GM12801 (cell line): ENCODE data around the gene PSMD8.

Experiments
- TF ChIP-seq, protein P1 (sequence below): IDR thresholded peaks from one replicate; pipeline ENCODE4 v1.5.1; 2011; ENCODE audit warnings: control low read depth; ENCODE audit not compliant: insufficient read length; ENCODE audit errors: extremely low read depth

The PSMD8 gene

DNA sequence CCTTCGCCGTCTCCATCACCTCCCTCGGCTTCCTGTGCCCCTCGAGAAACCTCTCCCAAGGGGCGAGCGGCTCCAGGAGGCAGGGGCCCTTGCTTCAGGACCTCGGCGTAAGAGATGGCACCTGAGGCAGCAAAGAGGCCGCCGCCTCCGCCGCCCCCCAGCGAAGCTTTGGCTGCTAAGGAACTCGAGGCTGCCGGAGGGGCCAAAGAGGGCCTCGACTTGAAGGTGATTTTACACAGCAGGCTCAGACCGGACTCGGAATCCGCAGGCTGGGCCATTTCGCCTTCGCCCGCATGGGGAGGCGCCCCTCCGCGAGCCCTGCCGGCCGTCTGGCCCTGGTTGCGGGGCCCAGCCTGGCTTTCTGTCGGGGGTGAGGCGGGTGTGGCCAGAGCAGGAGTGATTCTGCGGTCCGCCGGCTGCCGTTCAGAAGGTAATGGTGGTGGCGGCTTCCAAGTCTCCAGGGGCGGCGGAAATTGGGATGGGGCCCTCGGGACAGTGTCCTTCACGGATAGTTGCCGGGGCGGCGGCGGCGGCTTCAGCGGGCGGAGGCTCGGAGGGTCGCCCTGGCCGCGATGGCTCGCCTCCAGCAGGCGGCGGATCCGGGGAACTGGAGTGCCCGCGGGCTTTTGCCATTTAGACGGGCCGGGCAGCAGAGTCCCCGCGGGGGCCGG, 12.1 kb downstream of the PSMD8 start:
- TF ChIP-seq, protein P1, sequence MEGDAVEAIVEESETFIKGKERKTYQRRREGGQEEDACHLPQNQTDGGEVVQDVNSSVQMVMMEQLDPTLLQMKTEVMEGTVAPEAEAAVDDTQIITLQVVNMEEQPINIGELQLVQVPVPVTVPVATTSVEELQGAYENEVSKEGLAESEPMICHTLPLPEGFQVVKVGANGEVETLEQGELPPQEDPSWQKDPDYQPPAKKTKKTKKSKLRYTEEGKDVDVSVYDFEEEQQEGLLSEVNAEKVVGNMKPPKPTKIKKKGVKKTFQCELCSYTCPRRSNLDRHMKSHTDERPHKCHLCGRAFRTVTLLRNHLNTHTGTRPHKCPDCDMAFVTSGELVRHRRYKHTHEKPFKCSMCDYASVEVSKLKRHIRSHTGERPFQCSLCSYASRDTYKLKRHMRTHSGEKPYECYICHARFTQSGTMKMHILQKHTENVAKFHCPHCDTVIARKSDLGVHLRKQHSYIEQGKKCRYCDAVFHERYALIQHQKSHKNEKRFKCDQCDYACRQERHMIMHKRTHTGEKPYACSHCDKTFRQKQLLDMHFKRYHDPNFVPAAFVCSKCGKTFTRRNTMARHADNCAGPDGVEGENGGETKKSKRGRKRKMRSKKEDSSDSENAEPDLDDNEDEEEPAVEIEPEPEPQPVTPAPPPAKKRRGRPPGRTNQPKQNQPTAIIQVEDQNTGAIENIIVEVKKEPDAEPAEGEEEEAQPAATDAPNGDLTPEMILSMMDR, result no peak

DNA sequence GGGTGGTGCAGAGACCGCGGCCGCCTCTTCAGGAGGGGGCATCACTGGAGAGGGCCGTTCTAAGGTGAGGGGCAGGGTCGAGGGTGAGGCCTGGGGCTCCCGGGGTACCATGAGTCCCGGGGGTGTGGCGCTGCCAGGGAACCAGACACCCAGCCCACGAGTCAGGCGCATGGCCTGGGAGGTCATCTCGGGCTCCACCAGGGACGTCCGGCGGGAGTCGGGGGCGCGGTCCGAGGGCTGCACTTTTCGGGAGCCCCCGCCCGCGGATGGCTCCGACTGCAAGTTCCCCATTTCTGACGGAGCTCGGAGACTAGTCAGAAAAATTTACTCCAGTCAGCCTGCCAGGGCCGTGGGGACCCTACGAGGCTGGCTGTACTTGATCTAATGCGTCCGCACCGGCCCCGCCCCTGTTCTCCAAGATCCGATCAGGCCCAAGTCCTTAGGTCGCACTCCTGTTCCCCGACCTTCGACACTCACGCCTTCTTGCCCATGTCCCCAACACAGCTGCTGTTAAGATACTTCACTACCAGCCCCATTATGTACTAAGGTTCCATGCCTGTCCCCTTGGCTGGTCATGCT, 12.7 kb downstream of the PSMD8 start:
- TF ChIP-seq, protein P1, result no peak

DNA sequence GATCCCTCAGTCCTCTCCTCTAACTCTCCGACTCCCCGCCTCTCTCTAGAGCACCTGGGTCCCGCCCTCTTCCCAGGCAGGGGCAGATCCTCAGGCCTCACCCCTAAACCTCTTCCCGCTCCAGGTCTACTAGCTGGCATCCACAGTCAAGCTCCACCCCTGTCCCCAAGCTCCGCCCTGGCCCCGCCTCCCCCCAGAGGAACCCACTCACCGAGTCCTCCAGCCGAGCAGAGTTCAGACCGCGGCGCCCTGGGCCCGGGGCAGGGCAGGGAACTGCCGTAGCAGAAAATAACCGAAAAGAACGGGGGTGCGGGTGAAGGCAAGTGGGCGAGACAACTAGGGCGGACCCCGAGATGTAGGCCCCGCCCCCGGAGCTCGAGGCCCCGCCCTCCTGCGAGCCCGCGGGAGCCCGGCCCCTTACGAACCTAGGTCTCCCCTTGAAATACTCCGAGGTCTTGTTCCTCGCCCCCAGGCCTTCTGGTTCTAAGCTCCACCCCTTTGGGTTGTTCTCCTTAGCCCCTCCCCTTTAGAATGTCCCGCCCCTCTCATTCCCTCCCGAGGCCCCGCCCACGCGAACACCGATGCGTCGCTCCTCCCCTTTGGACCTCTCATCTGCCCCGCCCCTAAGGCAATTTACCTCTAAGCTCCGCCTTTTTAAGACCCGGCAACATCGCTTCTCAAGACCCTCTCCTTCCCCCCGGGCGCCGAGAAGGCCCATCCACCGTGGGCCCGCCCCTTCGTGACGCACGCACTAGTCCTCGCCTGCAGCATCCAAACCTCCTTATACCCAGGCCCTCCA, 13.4 kb downstream of the PSMD8 start, which contains the start of gene GGN:
Gene GGN (minus strand): TSS at position 485 of the 799 bp plus-strand sequence. CDS start 773 bp downstream, outside the sequence.
- TF ChIP-seq, protein P1, result no peak

DNA sequence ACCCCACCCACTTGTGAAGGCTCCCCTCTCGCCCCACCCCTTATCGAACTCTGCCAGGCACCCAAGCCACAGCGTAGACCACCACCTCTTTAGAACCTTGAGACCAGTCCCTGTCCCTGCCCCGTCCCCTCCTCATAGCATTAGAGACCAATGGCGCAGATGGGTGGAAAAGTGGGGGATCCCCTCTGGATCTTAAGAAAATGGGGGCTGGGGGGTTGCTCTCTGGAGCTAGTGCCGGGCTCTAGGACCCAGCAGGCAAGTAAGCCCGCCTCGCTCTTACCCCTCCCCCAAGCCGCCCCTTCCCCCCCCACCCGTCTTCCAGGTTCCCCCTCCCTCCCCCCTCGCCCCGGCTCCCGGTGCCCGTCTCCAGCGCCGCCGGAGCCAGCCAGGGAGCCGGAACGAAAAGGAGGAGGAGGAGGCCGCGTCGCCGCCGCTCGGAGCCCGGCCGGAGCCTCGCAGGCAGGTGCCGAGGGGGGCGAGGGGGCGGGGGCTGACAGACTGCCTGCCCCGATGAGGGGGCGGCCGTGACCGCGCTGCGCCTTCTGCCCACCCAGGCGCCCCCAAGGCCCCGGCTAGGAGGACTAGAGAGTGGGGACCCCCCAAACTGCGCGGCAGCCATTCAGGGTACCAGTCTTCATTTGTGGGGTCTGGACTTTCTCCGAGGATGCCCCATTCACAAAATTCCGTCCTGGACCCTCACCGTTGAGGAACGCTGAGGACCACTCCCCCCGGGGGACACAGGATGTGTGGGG, 14.2 kb downstream of the PSMD8 start, which contains the start of gene SPRED3:
Gene SPRED3 (plus strand): TSS at position 349 of the 752 bp plus-strand sequence. CDS start 1,606 bp downstream, outside the sequence.
- TF ChIP-seq, protein P1, result no peak

DNA sequence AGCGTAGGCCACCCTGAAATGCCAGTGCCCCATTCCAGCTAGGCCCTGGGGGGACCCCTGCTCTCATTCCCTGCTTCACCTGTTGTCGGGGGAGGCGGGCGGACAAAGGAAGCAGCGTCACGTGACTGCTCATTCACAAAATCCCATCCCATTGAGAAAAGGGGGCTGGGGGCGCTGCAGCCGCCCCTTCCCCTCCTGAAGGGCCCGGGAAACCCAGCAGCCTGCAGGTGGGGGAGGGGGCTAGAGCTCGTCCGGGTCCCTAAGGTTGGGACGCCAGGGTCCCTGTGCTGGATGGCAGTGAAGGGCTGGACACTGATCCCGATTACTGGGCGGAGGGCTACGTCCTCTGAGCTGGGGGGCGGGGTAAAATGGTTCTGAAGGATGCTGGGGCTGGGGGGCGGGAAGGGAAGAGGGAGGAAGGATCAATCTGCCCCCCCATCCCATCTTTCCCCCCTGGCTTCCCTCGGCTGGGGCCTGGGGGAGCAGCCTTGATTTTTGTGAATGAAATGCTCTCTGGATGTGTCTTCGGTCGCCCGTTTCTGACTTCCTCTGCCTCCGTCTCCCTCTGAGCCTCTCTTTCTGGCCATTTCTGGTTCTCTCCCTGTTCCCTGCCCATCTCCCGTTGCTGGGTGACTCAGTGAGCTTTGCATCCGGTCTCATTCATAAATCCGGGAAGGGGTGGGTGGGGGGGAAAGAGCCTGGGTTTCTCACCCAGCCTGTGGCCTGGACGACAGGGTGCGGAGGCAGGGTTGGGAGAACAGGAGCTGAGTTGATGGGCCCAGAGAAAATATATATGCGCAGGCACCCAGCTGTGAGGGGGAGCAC, 14.9 kb downstream of the PSMD8 start:
- TF ChIP-seq, protein P1, result no peak

DNA sequence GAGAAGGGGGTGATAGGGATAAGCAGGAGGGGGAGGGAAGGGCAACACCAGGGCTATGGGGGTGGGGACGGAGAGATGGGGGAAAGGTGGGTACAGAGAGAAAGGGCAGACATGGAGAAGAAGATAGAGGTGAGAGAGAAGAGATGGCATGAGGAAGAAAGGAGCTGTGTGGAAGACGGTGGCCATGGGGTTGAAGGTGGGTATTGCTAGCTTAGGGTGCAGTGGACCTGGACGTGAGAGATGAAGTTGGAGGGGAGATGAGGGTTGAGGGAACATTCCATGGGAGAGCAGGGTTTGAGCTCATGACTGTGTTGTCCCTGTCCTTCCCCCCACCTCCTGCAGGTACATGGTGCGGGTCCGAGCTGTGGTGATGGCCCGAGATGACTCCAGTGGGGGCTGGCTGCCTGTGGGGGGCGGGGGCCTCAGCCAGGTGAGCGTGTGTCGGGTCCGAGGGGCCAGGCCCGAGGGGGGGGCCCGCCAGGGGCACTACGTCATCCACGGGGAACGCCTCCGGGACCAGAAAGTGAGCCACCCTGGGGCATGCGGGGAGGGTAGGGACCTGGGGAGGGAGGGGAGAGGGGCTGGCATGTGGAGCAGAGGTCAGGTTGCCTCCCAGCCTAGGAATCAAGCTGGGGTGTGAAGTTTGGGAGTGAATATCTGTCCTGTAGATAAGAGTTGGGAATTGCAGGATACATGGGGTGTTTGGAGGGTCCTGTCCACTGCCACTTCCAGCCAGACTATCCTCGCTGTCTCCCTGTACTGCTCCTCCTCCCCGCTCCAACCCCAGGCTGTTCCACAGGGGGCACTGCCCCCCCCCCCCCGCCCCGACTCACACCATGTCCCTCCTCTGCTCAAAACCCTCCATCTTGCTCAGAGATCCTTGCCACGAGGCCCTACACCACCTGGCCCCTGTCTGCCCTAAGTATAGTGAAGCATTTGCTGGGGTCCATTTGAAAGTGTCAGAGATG, 15.9 kb downstream of the PSMD8 start:
- TF ChIP-seq, protein P1, result no peak
